ENCODE data around the gene TM2D1. TPM values are rescaled to one million over a fixed set of nuclear protein-coding genes. Genes with fewer than 3 reads are reported as not detected.

The TM2D1 gene
- total RNA-seq, 1 donor from 2014 or later = 71.4 TPM

DNA sequence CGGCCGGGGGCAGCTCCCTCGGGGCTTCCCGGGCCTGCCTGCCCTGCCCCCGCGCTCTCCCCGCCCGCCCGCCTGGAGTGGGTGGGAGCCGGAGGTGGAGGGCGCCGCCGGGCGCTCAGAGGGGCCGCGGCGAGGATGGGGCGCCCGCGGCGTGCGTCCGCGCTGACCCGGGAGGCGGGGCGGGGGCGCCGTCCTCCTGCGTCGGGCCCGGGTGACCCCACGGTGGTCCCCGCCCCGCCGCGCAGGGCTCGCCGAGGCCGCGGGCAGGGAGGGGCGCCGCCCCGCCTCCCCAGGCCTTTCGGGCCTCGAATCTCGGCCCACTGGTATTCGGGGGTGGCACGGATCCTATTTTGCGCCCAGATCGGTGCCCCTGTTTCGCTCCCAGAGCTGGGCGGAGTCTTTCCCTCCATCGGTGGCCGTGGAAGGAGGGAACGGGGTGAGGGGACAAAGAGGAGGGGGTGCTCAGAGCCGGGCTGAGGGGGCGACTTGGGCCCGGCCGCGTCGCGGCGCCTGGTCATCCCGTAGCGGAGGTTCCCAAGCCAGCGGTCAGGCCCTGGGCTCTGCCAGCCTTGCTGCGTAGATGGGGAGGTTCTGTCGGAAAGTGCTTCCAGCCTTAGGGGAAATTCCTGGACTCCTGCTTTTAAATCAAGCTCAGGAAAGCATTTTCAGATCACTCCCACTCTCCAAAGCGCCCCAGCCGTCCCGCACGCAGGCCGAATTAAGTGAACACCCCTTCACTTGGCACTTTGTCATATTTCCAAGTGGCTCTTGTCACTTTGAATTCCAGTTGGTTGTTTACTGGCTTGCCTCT lies 17.9 kb upstream of the TM2D1 start:
- Mint-ChIP-seq H3K27me3 (ENCODE audit: insufficient read depth, low read depth) (peaks cover 10% of the 10 kb centered on the region), H3K36me3 (no peaks in the 10 kb centered on the region), H3K4me3 (peak overlapping the region; percentile 86), H3K27ac (peak overlapping the region; percentile 31), H3K4me1 (peaks cover 16% of the 10 kb centered on the region), H3K9me3 (no peaks in the 10 kb centered on the region)
- Histone ChIP-seq H3K79me2 (ENCODE audit: low read depth) (peaks cover 46% of the 10 kb centered on the region), H3K9ac (no peak overlapping the region), H3K27ac (no peak overlapping the region), H3K4me1 (peaks cover 22% of the 10 kb centered on the region), H3K4me2 (peak overlapping the region; percentile 79), H3K36me3 (no peaks in the 10 kb centered on the region), H3F3A (ENCODE audit: low read depth) (peaks cover 19% of the 10 kb centered on the region), H2AFZ (replicated peaks) (peak overlapping the region; percentile 96), H3K9me3 (ENCODE audit: low read depth) (no peaks in the 10 kb centered on the region), H3K27me3 (no peaks in the 10 kb centered on the region), H4K20me1 (ENCODE audit: low read depth) (no peaks in the 10 kb centered on the region), H3K4me3 (peak overlapping the region; percentile 81)
- peak; percentile 72 for DNase-seq (ENCODE audit: low spot score)
- no peak for TF ChIP-seq EZH2phosphoT487 (IDR thresholded peaks at IDR 0.05)
- TF ChIP-seq CTCF (IDR thresholded peaks at IDR 0.05) = no peak
- TF ChIP-seq EZH2 (IDR thresholded peaks at IDR 0.05) = no peak

- Mint-ChIP-seq H3K36me3 (no peaks in the 10 kb centered on the region), H3K9me3 (no peaks in the 10 kb centered on the region), H3K4me1 (peaks cover 14% of the 10 kb centered on the region), H3K27me3 (ENCODE audit: insufficient read depth, low read depth) (peaks cover 10% of the 10 kb centered on the region), H3K27ac (peak within 1 kb of the TSS; percentile 97), H3K4me3 (peak within 1 kb of the TSS; percentile 97)
- Histone ChIP-seq H3K79me2 (ENCODE audit: low read depth) (peaks cover 39% of the 10 kb centered on the region), H3K4me3 (peak within 1 kb of the TSS; percentile 81), H2AFZ (replicated peaks) (peak within 1 kb of the TSS; percentile 96), H3K36me3 (no peaks in the 10 kb centered on the region), H3F3A (ENCODE audit: low read depth) (peaks cover 19% of the 10 kb centered on the region), H3K9me3 (ENCODE audit: low read depth) (no peaks in the 10 kb centered on the region), H3K4me1 (peaks cover 18% of the 10 kb centered on the region), H3K9ac (no peak within 1 kb of the TSS), H3K4me2 (peak within 1 kb of the TSS; percentile 79), H4K20me1 (ENCODE audit: low read depth) (no peaks in the 10 kb centered on the region), H3K27ac (no peak within 1 kb of the TSS), H3K27me3 (no peaks in the 10 kb centered on the region)
- TF ChIP-seq CTCF (IDR thresholded peaks at IDR 0.05) (no peak), EZH2phosphoT487 (IDR thresholded peaks at IDR 0.05) (no peak), EZH2 (IDR thresholded peaks at IDR 0.05) (no peak)
- peak; percentile 65 for DNase-seq (ENCODE audit: low spot score)
Measured at GRCh38 chr1:61741711-61742619, 17.0 kb upstream of the TM2D1 start, which contains the start of gene PATJ. PATJ (plus strand) TSS chr1:61742480; CDS start chr1:61762893, 20,413 bp downstream.

- Mint-ChIP-seq H3K27ac (no peak overlapping the region), H3K36me3 (no peaks in the 10 kb centered on the region), H3K4me1 (peaks cover 11% of the 10 kb centered on the region), H3K9me3 (no peaks in the 10 kb centered on the region), H3K27me3 (ENCODE audit: insufficient read depth, low read depth) (peaks cover 10% of the 10 kb centered on the region), H3K4me3 (peak overlapping the region; percentile 97)
- Histone ChIP-seq H3F3A (ENCODE audit: low read depth) (peaks cover 19% of the 10 kb centered on the region), H3K27me3 (no peaks in the 10 kb centered on the region), H3K9me3 (ENCODE audit: low read depth) (no peaks in the 10 kb centered on the region), H3K36me3 (no peaks in the 10 kb centered on the region), H3K9ac (no peak overlapping the region), H3K4me3 (peak overlapping the region; percentile 81), H3K4me1 (peaks cover 11% of the 10 kb centered on the region), H3K27ac (no peak overlapping the region), H2AFZ (replicated peaks) (no peak overlapping the region), H4K20me1 (ENCODE audit: low read depth) (no peaks in the 10 kb centered on the region), H3K4me2 (peak overlapping the region; percentile 79), H3K79me2 (ENCODE audit: low read depth) (peaks cover 30% of the 10 kb centered on the region)
- DNase-seq (ENCODE audit: low spot score) = no peak
- no peak for TF ChIP-seq CTCF (IDR thresholded peaks at IDR 0.05)
Measured at GRCh38 chr1:61740751-61741700, 16.1 kb upstream of the TM2D1 start.

Measured in neural progenitor cell (in vitro differentiated cells).